K562 (cell line): ENCODE data around the gene NHLRC2. TPM values are rescaled to one million over a fixed set of nuclear protein-coding genes. Genes with fewer than 3 reads are reported as not detected.
A peak's percentile ranks its signal among the peaks of the same experiment; 100 is the strongest.

Source experiments
- ATAC-seq: fragments of 200-7000 bp; cut with Tn5 transposase; 3 replicates; pipeline ENCODE4 v1.9.1; 2020; ENCODE audit warnings: moderate library complexity
- BruUV-seq: library from RNA; stranded (reverse); fragments of 400-500 nt; replicated peaks from 2 replicates; lab custom pipeline; 2021; lab: Mats Ljungman, UMichigan
- CTCF ChIA-PET: fragments of 300-600 bp; formaldehyde crosslinking; extraction: SDS; loops from one replicate; lab custom pipeline; 2021; ENCODE audit warnings: low intra/inter-chr PET ratio; lab: Yijun Ruan, JAX
- POLR2A ChIA-PET: fragments of 300-600, 350-650 bp; sonication (Branson Sonifier 250); formaldehyde crosslinking; extraction: SDS; loops from one replicate; lab custom pipeline; 2021; ENCODE audit warnings: antibody characterized with exemption, inconsistent platforms; lab: Yijun Ruan, JAX
- DNase-seq, 4 experiments: peaks; one replicate each; pipeline versions ENCODE4 v3.0.0 to v3.0.0-alpha.2; 2011 to 2018; ENCODE audit warnings: low spot score in 3 of 4, mixed read lengths in 3 of 4; ENCODE audit errors: extremely low read depth in 1 of 4
- FAIRE-seq: peaks from 2 replicates; lab custom pipeline; 2011; peaks lifted over from hg19 to GRCh38; lab: Jason Lieb, UNC
- H2AFZ ChIP-seq: 2 replicates; pipeline ENCODE4 v1.6.0; 2011; ENCODE audit warnings: low read depth, low read length, control low read depth, inconsistent platforms
- H3K27ac ChIP-seq: fragments of 200-600 bp; 3 replicates; pipeline ENCODE4 v1.8.0; 2011; ENCODE audit warnings: low read depth, mild to moderate bottlenecking, control low read depth, inconsistent platforms, low read length, moderate library complexity, mixed read lengths; ENCODE audit errors: extremely low read depth
- H3K27me3 ChIP-seq, 2 experiments: fragments of 300-600 bp in 1 of 2; 2 replicates in 1 of 2; 3 replicates in 1 of 2; pipeline versions ENCODE4 v1.6.0 to v1.8.0; 2011; ENCODE audit warnings: inconsistent platforms in 2 of 2, low read length in 2 of 2, mild to moderate bottlenecking in 1 of 2, mixed read lengths in 1 of 2, moderate library complexity in 1 of 2; ENCODE audit not compliant: control insufficient read depth in 2 of 2, insufficient read depth in 2 of 2
- H3K36me3 ChIP-seq: fragments of 300-600 bp; 3 replicates; pipeline ENCODE4 v1.8.0; 2011; ENCODE audit warnings: mild to moderate bottlenecking, low read length, inconsistent platforms; ENCODE audit not compliant: control insufficient read depth, insufficient read depth
- H3K4me1 ChIP-seq, 2 experiments: fragments of 200-600 bp in 1 of 2; replicated peaks in 1 of 2; 2 replicates in 1 of 2; 3 replicates in 1 of 2; pipeline versions ENCODE4 v1.5.1 to v1.8.0; 2011; ENCODE audit warnings: inconsistent platforms in 2 of 2, low read length in 2 of 2, mild to moderate bottlenecking in 1 of 2, mixed read lengths in 1 of 2, moderate library complexity in 1 of 2; ENCODE audit not compliant: control insufficient read depth in 2 of 2, insufficient read depth in 2 of 2
- H3K4me2 ChIP-seq: 2 replicates; pipeline ENCODE4 v1.6.1; 2011; ENCODE audit warnings: low read length, control low read depth, inconsistent platforms, mixed read lengths; ENCODE audit not compliant: insufficient read depth
- H3K4me3 ChIP-seq: fragments of 200-600 bp; sonication (generic), shearing (Covaris generic); 2 replicates; pipeline ENCODE4 v1.5.1; 2016; ENCODE audit warnings: control low read depth, inconsistent platforms
- H3K79me2 ChIP-seq: fragments of 200-600 bp; 3 replicates; pipeline ENCODE4 v1.8.0; 2011; ENCODE audit warnings: low read length, inconsistent platforms; ENCODE audit not compliant: control insufficient read depth, insufficient read depth
- H3K9ac ChIP-seq, 2 experiments: 2 replicates each; pipeline versions ENCODE4 v1.6.0 to v1.6.1; 2011; ENCODE audit warnings: low read depth in 2 of 2, low read length in 2 of 2, control low read depth in 1 of 2, inconsistent platforms in 1 of 2, mild to moderate bottlenecking in 1 of 2, mixed read lengths in 1 of 2; ENCODE audit not compliant: insufficient read depth in 1 of 2
- H3K9me1 ChIP-seq: one replicate; pipeline ENCODE4 v1.6.0; 2011; ENCODE audit warnings: inconsistent platforms, mild to moderate bottlenecking, low read length, moderate library complexity; ENCODE audit not compliant: control insufficient read depth, insufficient read depth
- H3K9me3 ChIP-seq: replicated peaks from 2 replicates; pipeline ENCODE4 v1.5.1; 2011; ENCODE audit warnings: low read depth, low read length, inconsistent platforms; ENCODE audit not compliant: control insufficient read depth, insufficient read depth
- H4K20me1 ChIP-seq: replicated peaks from 2 replicates; pipeline ENCODE4 v1.6.1; 2011; ENCODE audit warnings: low read length, inconsistent platforms, mixed read lengths; ENCODE audit not compliant: control insufficient read depth, insufficient read depth
- CCNT2 ChIP-seq: IDR thresholded peaks from 2 replicates; pipeline ENCODE4 v1.6.1; 2011; ENCODE audit warnings: borderline replicate concordance, low read depth, mild to moderate bottlenecking, moderate library complexity, mixed read lengths, low read length; ENCODE audit not compliant: insufficient read length; ENCODE audit errors: extremely low read depth
- HMGN3 ChIP-seq: IDR thresholded peaks from 2 replicates; pipeline ENCODE4 v1.6.1; 2011; ENCODE audit warnings: borderline replicate concordance, low read depth, mild to moderate bottlenecking, mixed read lengths, low read length; ENCODE audit not compliant: insufficient read length; ENCODE audit errors: extremely low read depth
- JUN ChIP-seq, 2 experiments: sonication (generic) in 1 of 2; formaldehyde crosslinking in 1 of 2; IDR thresholded peaks; 2 replicates each; pipeline versions ENCODE4 v1.6.1 to v1.8.0; 2012 to 2022; ENCODE audit warnings: borderline replicate concordance in 2 of 2, mild to moderate bottlenecking in 2 of 2, improper control_type of control experiment in 1 of 2, low read depth in 1 of 2, low read length in 1 of 2, missing genetic modification reagents in 1 of 2
- KLF6 ChIP-seq: fragments of 250-450 bp; sonication (Bioruptor Pico); IDR thresholded peaks from 2 replicates; pipeline ENCODE4 v1.4.0; 2020; ENCODE audit warnings: mild to moderate bottlenecking, moderate library complexity, borderline replicate concordance
- SP1 ChIP-seq: sonication (generic); formaldehyde crosslinking; IDR thresholded peaks from 2 replicates; pipeline ENCODE4 v1.8.1; 2022; ENCODE audit warnings: mild to moderate bottlenecking, missing genetic modification reagents
- SPI1 ChIP-seq: IDR thresholded peaks from 2 replicates; pipeline ENCODE4 v1.6.1; 2011; ENCODE audit warnings: low read depth, low read length, control low read depth, borderline replicate concordance
- WHSC1 ChIP-seq: IDR thresholded peaks from one replicate; pipeline ENCODE4 v1.6.1; 2012; ENCODE audit warnings: low read length, control low read depth, inconsistent platforms
- ZKSCAN1 ChIP-seq: fragments of 150-350 bp; IDR thresholded peaks from 2 replicates; pipeline ENCODE4 v1.6.1; 2016; ENCODE audit warnings: low read depth, low read length
- ZNF696 ChIP-seq: fragments of 250-450 bp; sonication (Bioruptor Pico); conservative IDR thresholded peaks from 2 replicates; pipeline ENCODE4 v1.4.0; 2020; ENCODE audit warnings: mild to moderate bottlenecking, moderate library complexity
- ZNF707 ChIP-seq: fragments of 250-450 bp; sonication (Bioruptor Pico); conservative IDR thresholded peaks from 2 replicates; pipeline ENCODE4 v1.8.0; 2022; ENCODE audit warnings: inconsistent platforms, mild to moderate bottlenecking, moderate library complexity
- ZNF76 ChIP-seq: fragments of 250-450 bp; sonication (Bioruptor Pico); IDR thresholded peaks from 2 replicates; pipeline ENCODE4 v1.4.0; 2020; ENCODE audit warnings: mild to moderate bottlenecking, moderate library complexity, borderline replicate concordance
- WGBS: fragments of 100-300 bp; shearing (Covaris generic); methylation state at CpG from one replicate; pipeline ENCODE4 v1.1.6; 2016; ENCODE audit warnings: low coverage, mixed read lengths; ENCODE audit not compliant: insufficient coverage; ENCODE audit errors: missing lambda C conversion rate; 5-methylcytosine and 5-hydroxymethylcytosine counted together
- in situ Hi-C: fragments of 300-500 bp; cut with MboI; formaldehyde crosslinking; loops from 4 replicates; pipeline ENCODE4 v1.15.0; 2018; ENCODE audit warnings: inconsistent platforms, mixed read lengths
- intact Hi-C: fragments of 100-400 bp; cut with micrococcal nuclease; formaldehyde crosslinking; loops from 2 replicates; pipeline ENCODE4 v1.14.2; 2022
- polyA plus RNA-seq, 8 experiments: library from polyadenylated mRNA; depleted of rRNA in 4 of 8; stranded (reverse) in 5 of 8; unstranded in 3 of 8; fragments of >200 nt; fragmentation: Nextera tagmentation in 2 of 8; fragmentation: Illumina TruSeq in 1 of 8; extraction: Ambion mirVana in 2 of 8; extraction: Trizol in 1 of 8; gene quantifications; 2 replicates each; pipeline versions ENCODE4 v1.2.1 to v1.2.3, GENCODE V29; 2011 to 2014; ENCODE audit warnings: inconsistent platforms in 1 of 8, missing spikeins in 1 of 8
- total RNA-seq, 7 experiments: library from RNA; depleted of rRNA in 6 of 7; stranded (reverse); fragments of >200 nt in 6 of 7; fragmentation: Illumina TruSeq in 2 of 7; extraction: Trizol in 2 of 7; gene quantifications; 2 replicates each; pipeline versions ENCODE4 v1.2.1 to v1.2.3, GENCODE V29; 2011 to 2021; ENCODE audit warnings: low replicate concordance in 1 of 7

The NHLRC2 gene
- total and polyA plus RNA-seq, 9 of the 15 experiments (the other 6 are each of a cell fraction or from before 2014, with no cell fraction given), result 1.5 to 22.4 (median 10.3) TPM

GRCh38 chr10:113875212-113875611 lies 20.8 kb downstream of the NHLRC2 start:
- peaks cover 34% of the 10 kb centered on the region for H3K79me2 ChIP-seq
- no TSS peak for BruUV-seq
- intact Hi-C loops (no loop called here), in situ Hi-C loops (no loop called here)
- peaks cover 34% of the 10 kb centered on the region for H3K36me3 ChIP-seq
- no peaks in the 10 kb centered on the region for H3K9me1 ChIP-seq
- DNase-seq (no peak), FAIRE-seq (no peak), ATAC-seq (peak; percentile 60; the same call in 2 of the 3 replicates)
- H2AFZ ChIP-seq, result no peak overlapping the region
- CTCF ChIA-PET, result no interaction called here
- H3K4me2 ChIP-seq, result no peak overlapping the region
- no peak for TF ChIP-seq ZNF76 (CRISPR knock-in tag)
- no peak for TF ChIP-seq ZKSCAN1
- TF ChIP-seq SP1 (CRISPR knock-in tag), result no peak
- no peak for TF ChIP-seq WHSC1
- TF ChIP-seq JUN (IDR thresholded peaks at IDR 0.05; ENCODE audit: borderline replicate concordance, low read depth, low read length), result no peak
- TF ChIP-seq JUN (CRISPR knock-in tag; IDR thresholded peaks at IDR 0.05; ENCODE audit: borderline replicate concordance), result no peak
- TF ChIP-seq ZNF707, result no peak
- no peak for TF ChIP-seq HMGN3
- TF ChIP-seq SPI1, result no peak
- no peak for TF ChIP-seq KLF6 (CRISPR knock-in tag)
- TF ChIP-seq ZNF696 (CRISPR knock-in tag), result no peak
- no peak for TF ChIP-seq CCNT2
- no peak overlapping the region for H3K9ac ChIP-seq
- H3K27me3 ChIP-seq, result no peaks in the 10 kb centered on the region
- POLR2A ChIA-PET, result interaction anchor here (1.2 kb wide), 1 partner anchor 9 kb away, joined by 3 read pairs; no protein-coding TSS in a partner anchor
- H3K9me3 ChIP-seq, result peaks cover 5% of the 10 kb centered on the region; the same call in 1 of the 2 replicates
- H3K4me3 ChIP-seq, result no peak overlapping the region
- no peaks in the 10 kb centered on the region for H3K4me1 ChIP-seq
- H3K27ac ChIP-seq, result no peak overlapping the region
- WGBS, result 100% methylated on average over 1 of the region's 1 CpG
- no peaks in the 10 kb centered on the region for H4K20me1 ChIP-seq
